NOMO-1 (cell line): ENCODE results near the gene CDC40.
"Not testable (repeated sequence)": the region's sequence is repeated elsewhere in the genome, so short reads cannot be mapped to it uniquely, and the experiment has no call there.

Experiments used
- DNase-seq, 2 experiments: peaks; one replicate each; lab custom pipeline; 2025; ENCODE audit not compliant: unreplicated experiment in 2 of 2; lab: John Stamatoyannopoulos, UW

The CDC40 gene

GRCh38 chr6:110198561-110198960, 18.3 kb downstream of the CDC40 start:
- DNase-seq, result no peak

- no peak for DNase-seq
These were observed 21.1 kb downstream of the CDC40 start for GRCh38 chr6:110201151-110201884.

GRCh38 chr6:110207652-110208051, 27.4 kb downstream of the CDC40 start:
- no peak for DNase-seq

GRCh38 chr6:110211753-110212152, 31.5 kb downstream of the CDC40 start:
- DNase-seq, result no peak

GRCh38 chr6:110214338-110214737, 34.1 kb downstream of the CDC40 start:
- DNase-seq, result no peak

- DNase-seq, result no peak
These were observed 35.9 kb downstream of the CDC40 start for GRCh38 chr6:110216140-110216539.

- DNase-seq, result no peak
These were observed 37.0 kb downstream of the CDC40 start for GRCh38 chr6:110217266-110217665.

GRCh38 chr6:110221738-110222137, 41.5 kb downstream of the CDC40 start:
- DNase-seq, result no peak

GRCh38 chr6:110226261-110226660, 46.0 kb downstream of the CDC40 start:
- DNase-seq, result no peak

GRCh38 chr6:110232450-110232849, 52.2 kb downstream of the CDC40 start:
- DNase-seq, result no peak

- peak in 1 of 2 experiments; percentile 62 for DNase-seq
These were observed 53.6 kb downstream of the CDC40 start for GRCh38 chr6:110233770-110234374.

- DNase-seq, result not testable (repeated sequence)
These were observed 55.8 kb downstream of the CDC40 start for GRCh38 chr6:110236007-110236406.

- no peak for DNase-seq
These were observed 59.5 kb downstream of the CDC40 start for GRCh38 chr6:110239526-110240274.

GRCh38 chr6:110244621-110245020, 64.4 kb downstream of the CDC40 start:
- not testable (repeated sequence) for DNase-seq

- DNase-seq, result no peak
These were observed 66.2 kb downstream of the CDC40 start for GRCh38 chr6:110246378-110246777.

- no peak for DNase-seq
These were observed 66.8 kb downstream of the CDC40 start for GRCh38 chr6:110246900-110247546.

- DNase-seq, result no peak
These were observed 69.8 kb downstream of the CDC40 start for GRCh38 chr6:110250058-110250457.

GRCh38 chr6:110250838-110251237, 70.6 kb downstream of the CDC40 start:
- no peak for DNase-seq

- peak in 1 of 2 experiments; percentile 11 for DNase-seq
These were observed 75.1 kb downstream of the CDC40 start for GRCh38 chr6:110255211-110255750.

- no peak for DNase-seq
These were observed 76.1 kb downstream of the CDC40 start for GRCh38 chr6:110256366-110256765.

GRCh38 chr6:110265273-110265672, 85.0 kb downstream of the CDC40 start:
- no peak for DNase-seq
